HG02981 (cell line): ENCODE measurements around the gene WDR33.

Source experiments
- ATAC-seq: cut with Tn5 transposase; IDR thresholded peaks from one replicate; pipeline ENCODE4 v1.9.1; 2021; ENCODE audit warnings: mild to moderate bottlenecking, moderate library complexity; ENCODE audit not compliant: unreplicated experiment

Gene WDR33

GRCh38 chr2:127769587-127769986, 41.4 kb downstream of the WDR33 start:
- ATAC-seq: peak; percentile 64

GRCh38 chr2:127768775-127769479, 42.0 kb downstream of the WDR33 start:
- ATAC-seq: no peak

- no peak for ATAC-seq
Observed at GRCh38 chr2:127763776-127764175, 47.2 kb downstream of the WDR33 start.

GRCh38 chr2:127762846-127763245, 48.1 kb downstream of the WDR33 start:
- no peak for ATAC-seq

GRCh38 chr2:127762441-127762840, 48.5 kb downstream of the WDR33 start:
- ATAC-seq: no peak

- ATAC-seq: no peak
Observed at GRCh38 chr2:127759931-127760330, 51.0 kb downstream of the WDR33 start.

- no peak for ATAC-seq
Observed at GRCh38 chr2:127754186-127754585, 56.8 kb downstream of the WDR33 start.

GRCh38 chr2:127753374-127753773, 57.6 kb downstream of the WDR33 start:
- ATAC-seq: no peak

- ATAC-seq: peak; percentile 99
Observed at GRCh38 chr2:127749537-127749936, 61.4 kb downstream of the WDR33 start.

- no peak for ATAC-seq
Observed at GRCh38 chr2:127747621-127748020, 63.4 kb downstream of the WDR33 start.

- no peak for ATAC-seq
Observed at GRCh38 chr2:127743477-127744026, 67.4 kb downstream of the WDR33 start.

- ATAC-seq: no peak
Observed at GRCh38 chr2:127740665-127741288, 70.2 kb downstream of the WDR33 start.

GRCh38 chr2:127739800-127740199, 71.2 kb downstream of the WDR33 start:
- no peak for ATAC-seq

- ATAC-seq: no peak
Observed at GRCh38 chr2:127737892-127738291, 73.1 kb downstream of the WDR33 start.

- ATAC-seq: peak; percentile 67
Observed at GRCh38 chr2:127735537-127736399, 75.2 kb downstream of the WDR33 start.

- ATAC-seq: peak; percentile 5
Observed at GRCh38 chr2:127735044-127735443, 75.9 kb downstream of the WDR33 start.

- no peak for ATAC-seq
Observed at GRCh38 chr2:127733816-127734537, 77.0 kb downstream of the WDR33 start.

GRCh38 chr2:127733113-127733815, 77.7 kb downstream of the WDR33 start:
- no peak for ATAC-seq

- ATAC-seq: no peak
Observed at GRCh38 chr2:127726158-127726880, 84.7 kb downstream of the WDR33 start.
